Cerebellar cortex (tissue), 1 donor: Measurements from ENCODE around the gene CCND1.

Source experiments
- DNase-seq: peaks from one replicate; pipeline ENCODE4 v3.0.0-alpha.2; 2015; ENCODE audit warnings: low spot score

Gene CCND1

DNA sequence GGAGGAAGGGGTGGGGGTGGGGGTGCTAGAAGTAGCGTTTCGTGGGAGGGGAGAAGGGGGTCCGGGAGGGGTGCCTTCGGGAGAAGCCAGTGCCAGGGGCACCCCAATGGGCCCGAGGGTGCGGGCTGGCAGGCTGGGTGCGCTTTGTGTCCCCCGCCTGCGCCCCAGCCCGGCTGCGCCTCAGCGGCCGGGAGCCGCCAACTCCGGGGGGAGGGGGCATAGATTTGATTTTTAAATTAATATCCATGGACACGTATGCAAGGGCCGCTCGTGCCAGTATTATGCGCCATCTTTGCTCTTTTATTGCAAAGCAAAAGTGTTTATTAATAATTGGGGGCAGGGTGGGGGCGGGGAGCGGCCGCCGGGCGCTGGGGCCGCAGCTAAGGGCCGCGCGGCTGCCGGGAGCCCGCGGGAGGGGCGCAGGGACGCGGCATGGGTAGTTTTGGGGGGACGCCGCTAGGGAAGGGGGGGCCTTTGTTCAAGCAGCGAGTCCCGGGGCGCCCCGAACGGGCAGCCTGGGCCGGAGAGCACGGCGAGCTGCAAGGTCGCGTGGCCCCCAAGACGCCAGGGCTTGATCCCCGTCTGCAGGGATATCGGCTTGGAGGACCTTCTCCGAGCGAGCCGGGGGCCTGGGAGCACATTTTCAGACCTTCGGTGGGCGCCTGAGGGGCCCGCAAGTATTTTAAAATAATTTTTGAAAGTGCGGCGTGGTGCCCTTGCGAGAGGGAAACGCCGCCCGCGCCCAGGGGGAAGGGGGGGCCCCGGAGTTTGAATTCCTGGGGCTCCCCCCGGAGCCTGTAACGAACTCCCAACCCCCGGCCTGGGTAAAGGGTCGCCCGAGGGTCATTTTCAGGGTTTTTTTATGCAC is 959 bp downstream of the CCND1 start:
- DNase-seq = no peak

DNA sequence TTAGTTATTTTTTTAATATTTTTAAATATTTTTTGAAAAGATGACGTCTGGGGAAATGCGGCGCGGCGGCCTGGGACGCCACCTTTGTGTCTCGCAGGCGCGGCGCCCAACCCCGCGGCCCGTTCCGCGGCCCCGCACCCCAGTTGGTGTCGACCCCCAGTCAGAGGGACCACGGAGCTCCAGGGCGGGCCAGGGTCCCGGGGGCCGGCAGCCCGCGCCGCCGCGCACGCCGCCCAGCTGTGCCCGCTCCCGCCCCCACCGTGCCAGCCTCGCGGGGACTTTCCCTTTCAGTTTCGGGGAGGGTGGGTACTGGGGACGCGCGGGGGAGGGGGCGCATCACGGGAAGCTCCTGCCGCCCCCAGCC is 1.6 kb downstream of the CCND1 start:
- no peak for DNase-seq

DNA sequence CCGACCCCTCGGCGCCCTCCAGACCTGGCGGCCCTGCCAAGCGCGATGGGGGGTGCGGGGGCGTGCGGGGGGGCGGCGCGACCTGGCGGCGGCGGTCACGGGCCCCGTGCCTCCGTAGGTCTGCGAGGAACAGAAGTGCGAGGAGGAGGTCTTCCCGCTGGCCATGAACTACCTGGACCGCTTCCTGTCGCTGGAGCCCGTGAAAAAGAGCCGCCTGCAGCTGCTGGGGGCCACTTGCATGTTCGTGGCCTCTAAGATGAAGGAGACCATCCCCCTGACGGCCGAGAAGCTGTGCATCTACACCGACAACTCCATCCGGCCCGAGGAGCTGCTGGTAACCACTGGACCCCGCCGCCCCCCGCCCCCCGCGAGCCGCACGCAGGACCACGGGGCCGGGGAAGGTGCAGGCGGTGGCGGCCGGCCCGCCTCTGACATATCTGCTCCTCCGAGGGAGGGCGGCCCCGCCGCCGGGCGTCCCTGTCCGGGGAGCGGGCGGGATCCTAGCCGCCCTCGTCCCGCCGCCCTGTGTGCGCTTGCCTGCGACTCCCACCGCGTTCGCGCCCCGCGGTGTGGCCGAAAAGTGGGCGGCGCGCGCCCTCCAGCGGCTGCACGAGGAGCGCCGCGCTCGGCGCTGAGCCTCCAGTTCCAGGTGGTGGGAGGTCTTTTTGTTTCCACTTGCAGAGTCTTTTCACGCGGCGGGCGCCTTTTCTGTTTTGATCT is 2.1 kb downstream of the CCND1 start:
- peak; percentile 58 for DNase-seq

DNA sequence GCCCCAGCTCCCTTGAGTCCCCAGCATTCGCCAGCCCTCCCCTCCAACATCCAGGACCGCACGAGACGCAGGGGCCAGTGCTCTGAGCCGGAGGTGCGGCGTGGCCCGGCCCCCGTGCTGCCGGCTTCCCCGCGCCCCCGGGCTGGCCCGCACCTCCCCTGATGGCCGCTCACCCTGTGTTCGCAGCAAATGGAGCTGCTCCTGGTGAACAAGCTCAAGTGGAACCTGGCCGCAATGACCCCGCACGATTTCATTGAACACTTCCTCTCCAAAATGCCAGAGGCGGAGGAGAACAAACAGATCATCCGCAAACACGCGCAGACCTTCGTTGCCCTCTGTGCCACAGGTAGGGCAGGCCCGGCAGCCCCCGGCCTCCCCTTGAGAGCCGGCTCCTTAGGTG is 2.7 kb downstream of the CCND1 start:
- no peak for DNase-seq

DNA sequence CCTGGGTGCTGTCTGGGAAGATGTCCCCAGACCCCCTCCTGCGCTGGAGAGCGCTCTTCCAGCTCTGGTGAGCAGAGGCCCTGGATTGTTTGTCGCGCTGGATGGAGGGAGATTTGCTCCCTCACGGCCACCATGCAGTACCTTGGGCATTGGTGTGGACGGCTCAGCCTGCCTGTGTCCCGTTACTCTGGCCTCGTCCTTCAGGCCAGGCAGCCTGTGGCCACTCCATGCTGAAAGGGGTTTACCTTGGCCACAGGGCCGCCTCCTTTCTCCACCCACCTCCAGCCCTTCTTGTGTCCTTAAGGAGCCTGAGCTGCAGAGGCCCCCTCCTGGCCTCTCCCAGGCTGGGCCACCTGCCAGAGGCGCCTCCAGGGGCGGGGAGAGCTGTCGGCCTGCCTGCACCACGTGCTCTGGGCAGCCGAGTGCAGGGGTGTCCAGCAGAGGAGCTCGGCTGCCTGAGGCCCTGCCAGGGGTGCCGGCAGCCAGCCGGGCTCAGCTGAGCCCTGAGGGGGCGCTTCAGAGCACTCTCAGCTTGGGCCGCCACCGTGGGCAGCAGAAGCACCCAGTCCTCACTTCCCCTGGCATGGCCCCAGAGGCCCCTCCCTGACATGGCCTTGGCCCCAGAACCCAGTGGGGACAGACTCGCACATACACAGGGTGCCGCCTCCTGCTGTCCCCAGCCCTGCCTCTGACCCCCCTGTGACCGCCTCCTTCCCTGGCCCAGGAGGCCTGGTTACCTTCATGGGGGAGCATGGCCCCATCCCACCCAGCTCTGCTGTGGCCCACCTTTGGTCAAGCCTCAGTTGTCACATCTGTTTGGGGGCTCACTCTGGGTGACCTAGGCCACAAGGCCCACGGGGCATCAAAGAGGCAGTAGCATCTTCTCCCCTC is 3.4 kb downstream of the CCND1 start:
- DNase-seq = no peak

DNA sequence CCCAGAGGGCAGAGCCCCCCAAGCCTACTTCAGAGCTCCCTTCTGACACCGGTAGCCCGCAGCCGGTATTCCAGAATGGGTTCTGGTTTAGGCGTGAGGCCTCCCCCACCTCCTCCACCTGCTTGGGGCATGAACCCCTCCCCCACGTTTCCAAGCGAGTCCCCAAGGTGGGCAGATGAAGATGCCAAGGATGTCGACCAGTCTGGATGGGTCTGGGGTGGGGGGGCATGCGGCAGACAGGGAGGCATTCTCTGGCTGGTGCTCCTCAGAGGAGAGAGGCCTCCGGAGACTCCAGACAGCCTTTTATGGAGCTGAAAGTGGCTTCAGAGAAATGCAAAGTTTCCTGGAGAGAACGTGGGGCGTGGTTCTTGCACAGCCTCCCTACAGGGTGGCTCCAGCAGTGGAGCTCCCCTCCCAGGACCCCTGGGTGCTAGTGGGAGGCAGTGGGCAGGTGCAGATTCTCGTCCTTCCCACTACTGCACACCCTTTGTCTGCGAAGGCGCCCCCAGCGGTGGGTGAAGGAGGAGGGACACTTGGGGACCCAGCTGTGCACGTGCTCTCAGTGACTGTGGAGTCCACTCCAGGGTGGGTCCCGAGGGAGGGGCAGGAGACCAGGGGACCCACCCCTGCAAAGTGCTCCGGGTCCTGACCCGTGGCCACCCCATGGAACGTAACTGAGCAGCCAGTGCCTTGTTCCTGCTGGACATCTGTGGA is 4.2 kb downstream of the CCND1 start:
- DNase-seq = no peak

DNA sequence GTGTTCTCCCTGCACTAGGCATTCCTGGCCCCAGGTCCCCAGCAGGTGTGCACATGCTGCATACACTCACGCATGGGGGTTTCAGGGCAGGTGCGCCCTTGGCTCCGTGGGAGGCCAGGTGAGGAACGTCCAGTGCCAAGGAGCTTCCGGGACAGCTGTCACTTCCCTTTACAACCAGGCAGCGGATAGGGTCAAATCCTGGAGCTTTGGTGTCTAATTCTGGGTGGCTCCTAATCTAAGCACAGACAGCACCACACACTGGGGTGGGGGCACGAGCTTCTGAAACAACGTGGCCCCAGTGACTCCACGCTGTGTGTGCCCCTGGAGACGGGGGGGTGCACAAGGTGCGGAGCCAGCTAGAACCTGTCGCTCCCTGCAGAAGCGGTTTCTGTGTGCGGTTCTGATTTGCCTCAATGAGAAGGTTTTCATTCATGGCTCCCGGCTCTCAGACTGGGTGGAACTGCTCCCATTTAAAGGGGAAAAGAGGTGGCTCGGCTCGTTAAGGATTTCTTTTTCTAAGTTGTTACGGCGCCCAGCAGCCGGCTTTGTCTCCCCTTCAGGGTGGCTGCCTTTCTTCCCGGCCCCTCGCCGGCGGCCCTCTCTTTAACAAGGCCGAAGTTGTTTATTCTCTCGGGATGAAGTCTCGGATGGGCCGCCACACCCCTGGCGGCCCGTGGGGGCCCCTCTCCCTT is 5.0 kb downstream of the CCND1 start:
- DNase-seq = no peak

- DNase-seq = no peak
Measured at GRCh38 chr11:69646493-69647389, 5.8 kb downstream of the CCND1 start.

DNA sequence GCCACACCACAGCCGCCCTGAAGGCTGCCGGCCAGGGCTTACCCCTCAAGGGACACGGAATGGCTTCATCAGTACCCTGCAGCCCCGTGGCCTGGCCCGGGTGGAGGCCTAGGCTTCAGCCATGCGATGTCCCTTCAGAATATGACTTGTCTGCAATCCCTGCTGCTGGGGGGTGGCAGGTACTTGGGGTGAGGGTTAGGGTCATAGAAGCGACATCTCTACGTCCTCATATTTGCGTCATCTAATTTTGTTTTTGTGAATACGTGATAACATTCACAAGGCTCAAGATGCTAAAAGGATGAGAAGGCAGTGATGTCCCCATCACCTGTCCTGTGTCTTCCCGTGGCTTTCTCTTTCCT is 6.4 kb downstream of the CCND1 start:
- no peak for DNase-seq

DNA sequence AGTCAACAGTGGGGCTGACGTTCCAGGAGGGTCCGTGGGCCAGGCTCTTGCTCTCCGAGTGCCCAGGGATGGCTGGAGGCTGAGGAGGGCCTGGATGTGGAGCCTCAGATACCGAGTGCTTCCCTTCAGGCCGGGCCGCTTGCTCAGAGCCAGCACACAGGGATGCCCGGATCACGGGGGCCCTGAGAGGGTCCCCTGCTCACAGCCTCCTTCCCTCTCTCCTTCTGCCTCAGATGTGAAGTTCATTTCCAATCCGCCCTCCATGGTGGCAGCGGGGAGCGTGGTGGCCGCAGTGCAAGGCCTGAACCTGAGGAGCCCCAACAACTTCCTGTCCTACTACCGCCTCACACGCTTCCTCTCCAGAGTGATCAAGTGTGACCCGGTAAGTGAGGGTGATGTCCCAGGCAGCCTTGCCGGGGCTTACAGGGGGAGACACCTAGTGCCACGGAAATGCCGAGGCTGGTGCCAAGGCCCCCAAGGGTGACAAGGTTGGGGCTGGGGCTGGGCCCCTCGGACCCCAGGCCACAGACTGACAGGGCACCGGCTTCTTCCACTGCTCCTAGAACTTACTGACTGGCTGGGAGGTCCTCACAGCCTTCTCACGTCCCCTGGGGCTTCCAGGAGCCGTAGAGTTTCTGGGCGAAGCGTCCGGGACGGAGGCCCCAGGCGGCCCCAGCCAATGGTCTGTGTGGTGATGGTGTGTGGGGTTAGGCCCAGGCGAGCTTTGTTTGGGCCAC is 7.0 kb downstream of the CCND1 start:
- no peak for DNase-seq

DNA sequence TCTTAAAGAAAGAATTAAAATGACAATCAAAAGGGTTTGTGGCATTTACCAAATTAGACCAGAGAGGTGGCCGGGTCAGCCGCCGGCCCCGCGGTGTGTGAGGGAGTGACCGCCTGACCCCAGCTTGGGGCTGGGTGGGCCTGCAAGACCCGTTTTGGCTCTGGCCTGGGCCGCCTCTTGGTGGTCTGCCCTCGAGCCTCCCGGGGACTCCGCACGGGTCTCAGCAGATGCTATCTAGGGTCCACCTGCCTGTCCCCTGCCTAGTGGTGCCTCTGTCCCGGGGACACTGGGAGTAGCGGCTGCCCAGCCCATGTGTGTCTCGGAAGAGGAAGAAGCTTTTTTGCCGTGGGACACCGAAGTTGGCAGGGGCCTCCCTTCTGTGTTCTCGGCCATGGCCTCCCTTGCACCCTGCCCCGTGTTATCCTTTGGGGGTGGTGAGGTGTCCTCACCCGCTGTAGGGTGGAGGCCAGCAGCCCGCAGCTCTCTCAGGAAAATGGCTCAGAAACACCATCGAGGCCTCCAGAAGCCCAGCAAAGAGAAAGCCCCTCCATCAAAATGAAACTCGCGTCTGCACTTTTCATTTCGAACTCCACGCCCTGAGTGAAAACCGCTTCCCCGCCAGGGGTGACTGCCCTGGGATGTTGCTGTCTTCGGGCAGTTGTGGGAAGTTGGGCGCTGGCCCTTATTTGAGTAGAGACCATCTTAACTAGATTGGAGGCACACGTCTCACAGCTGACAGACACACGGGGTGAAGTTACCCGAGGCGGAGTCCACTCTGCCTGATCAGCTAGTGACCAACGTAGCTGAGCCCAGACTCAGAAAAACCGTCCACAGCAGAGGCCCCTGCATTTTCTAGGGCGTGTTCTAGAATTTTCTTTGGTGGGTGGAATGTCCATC is 8.0 kb downstream of the CCND1 start:
- DNase-seq = no peak

GRCh38 chr11:69649576-69649900 is 8.6 kb downstream of the CCND1 start:
- no peak for DNase-seq

- no peak for DNase-seq
Measured at GRCh38 chr11:69650081-69650831, 9.3 kb downstream of the CCND1 start.

DNA sequence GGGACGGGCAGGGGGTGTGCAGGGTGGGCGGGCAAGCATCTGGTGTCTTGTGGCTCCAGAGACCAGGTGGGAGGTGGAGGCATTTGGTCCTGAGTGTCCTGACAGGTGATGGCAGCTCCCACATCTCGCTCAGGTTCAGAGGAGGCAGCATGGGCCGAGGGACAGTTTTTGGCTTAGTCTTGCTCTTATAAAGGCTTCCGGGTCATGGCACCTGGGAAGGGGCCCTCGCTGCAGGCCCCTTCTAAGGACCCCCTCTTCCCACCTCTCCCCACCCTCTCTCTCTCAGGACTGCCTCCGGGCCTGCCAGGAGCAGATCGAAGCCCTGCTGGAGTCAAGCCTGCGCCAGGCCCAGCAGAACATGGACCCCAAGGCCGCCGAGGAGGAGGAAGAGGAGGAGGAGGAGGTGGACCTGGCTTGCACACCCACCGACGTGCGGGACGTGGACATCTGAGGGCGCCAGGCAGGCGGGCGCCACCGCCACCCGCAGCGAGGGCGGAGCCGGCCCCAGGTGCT is 9.9 kb downstream of the CCND1 start:
- DNase-seq = no peak

DNA sequence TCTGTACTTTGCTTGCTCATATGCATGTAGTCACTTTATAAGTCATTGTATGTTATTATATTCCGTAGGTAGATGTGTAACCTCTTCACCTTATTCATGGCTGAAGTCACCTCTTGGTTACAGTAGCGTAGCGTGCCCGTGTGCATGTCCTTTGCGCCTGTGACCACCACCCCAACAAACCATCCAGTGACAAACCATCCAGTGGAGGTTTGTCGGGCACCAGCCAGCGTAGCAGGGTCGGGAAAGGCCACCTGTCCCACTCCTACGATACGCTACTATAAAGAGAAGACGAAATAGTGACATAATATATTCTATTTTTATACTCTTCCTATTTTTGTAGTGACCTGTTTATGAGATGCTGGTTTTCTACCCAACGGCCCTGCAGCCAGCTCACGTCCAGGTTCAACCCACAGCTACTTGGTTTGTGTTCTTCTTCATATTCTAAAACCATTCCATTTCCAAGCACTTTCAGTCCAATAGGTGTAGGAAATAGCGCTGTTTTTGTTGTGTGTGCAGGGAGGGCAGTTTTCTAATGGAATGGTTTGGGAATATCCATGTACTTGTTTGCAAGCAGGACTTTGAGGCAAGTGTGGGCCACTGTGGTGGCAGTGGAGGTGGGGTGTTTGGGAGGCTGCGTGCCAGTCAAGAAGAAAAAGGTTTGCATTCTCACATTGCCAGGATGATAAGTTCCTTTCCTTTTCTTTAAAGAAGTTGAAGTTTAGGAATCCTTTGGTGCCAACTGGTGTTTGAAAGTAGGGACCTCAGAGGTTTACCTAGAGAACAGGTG is 11.1 kb downstream of the CCND1 start:
- no peak for DNase-seq

GRCh38 chr11:69652999-69653398 is 12.0 kb downstream of the CCND1 start:
- no peak for DNase-seq

DNA sequence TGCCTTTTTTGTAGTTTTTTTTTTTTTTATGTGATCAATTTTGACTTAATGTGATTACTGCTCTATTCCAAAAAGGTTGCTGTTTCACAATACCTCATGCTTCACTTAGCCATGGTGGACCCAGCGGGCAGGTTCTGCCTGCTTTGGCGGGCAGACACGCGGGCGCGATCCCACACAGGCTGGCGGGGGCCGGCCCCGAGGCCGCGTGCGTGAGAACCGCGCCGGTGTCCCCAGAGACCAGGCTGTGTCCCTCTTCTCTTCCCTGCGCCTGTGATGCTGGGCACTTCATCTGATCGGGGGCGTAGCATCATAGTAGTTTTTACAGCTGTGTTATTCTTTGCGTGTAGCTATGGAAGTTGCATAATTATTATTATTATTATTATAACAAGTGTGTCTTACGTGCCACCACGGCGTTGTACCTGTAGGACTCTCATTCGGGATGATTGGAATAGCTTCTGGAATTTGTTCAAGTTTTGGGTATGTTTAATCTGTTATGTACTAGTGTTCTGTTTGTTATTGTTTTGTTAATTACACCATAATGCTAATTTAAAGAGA is 12.5 kb downstream of the CCND1 start:
- no peak for DNase-seq
